ENCODE results near the gene ARHGAP1.

Gene ARHGAP1

DNA sequence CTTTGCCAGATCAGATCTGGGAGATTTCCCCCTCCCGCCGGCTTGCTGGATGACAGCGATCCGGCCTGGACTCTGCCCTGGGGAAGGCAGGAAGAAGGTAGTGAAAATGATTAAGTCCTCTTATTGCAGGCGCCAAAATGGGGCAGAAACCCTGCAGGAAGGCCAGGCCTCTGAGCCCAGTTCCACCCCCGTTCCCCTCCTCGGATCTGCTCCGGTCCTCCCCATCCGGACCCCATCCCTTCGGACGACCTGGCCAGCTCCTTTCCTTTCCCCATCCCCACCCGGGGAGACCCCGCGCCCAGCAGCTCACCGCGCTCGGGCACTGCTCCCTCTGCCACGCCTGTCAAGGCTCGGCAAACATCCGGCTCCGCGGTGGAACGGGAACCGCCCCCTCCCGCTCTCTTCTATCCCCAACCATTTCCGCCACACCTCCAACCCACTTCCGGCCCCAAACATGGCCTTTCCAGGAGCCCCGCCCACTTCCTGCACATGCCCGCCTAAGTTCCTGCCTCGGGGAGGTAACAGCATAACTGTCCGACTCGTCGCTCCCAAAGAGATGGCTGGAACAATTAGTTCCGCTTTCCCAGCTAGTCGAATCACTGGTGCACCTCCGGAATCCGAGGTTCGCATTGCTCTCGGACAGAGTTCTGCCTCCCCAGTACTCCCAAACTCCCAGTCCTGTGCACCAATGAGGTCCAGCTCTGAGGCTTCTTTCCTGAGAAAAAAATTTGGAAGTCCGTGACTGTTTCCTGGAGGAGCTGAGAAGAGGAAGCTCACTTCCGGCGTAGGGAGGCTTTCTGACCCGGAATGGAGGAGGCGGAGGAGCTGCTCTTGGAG, at the start of gene ARHGAP1, which contains the start of gene ZNF408:
Gene ARHGAP1 (minus strand): TSS at position 379 of the 837 bp plus-strand sequence. CDS start 4,512 bp downstream, outside the sequence.
Gene ZNF408 (plus strand): TSS at position 791 of the 837 bp plus-strand sequence. CDS start 17 bp downstream, at position 808.
- DNase-seq = peak; percentile 99

DNA sequence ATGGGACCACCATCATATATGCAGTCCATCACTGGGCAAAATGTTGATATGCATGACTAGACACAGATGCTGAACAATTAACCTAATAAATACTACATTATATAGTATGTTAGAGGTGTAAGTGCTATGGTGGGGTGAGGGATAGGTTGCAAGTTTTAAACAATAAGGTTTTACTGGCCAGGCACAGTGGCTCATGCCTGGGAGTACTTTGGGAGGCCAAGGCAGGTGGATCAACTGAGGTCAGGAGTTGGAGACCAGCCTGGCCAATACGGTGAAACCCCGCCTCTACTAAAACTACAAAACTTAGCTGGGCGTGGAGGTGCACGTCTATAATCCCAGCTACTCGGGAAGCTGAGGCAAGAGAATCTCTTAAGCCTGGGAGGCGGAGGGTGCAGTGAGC, 46.7 kb upstream of the ARHGAP1 start:
- DNase-seq = no peak

DNA sequence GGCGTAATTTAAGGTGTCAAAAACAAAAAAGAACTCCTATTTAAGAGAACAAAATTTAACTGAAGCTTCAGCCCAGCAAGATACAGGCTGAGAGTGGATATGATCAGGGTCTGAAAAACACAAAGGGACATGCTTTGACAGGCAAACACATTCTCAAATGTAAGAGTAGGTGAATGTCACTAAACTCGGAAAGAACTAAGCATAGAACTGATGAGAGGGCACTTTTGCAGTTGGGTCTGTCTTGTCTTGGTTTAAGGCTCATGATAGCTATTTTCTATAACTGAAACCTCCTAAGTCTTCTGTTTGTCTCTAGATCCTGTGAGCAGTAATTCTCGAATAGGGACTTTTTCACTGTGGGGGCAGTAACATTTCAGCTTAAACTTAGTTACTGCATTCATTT, 45.6 kb upstream of the ARHGAP1 start:
- DNase-seq = no peak

DNA sequence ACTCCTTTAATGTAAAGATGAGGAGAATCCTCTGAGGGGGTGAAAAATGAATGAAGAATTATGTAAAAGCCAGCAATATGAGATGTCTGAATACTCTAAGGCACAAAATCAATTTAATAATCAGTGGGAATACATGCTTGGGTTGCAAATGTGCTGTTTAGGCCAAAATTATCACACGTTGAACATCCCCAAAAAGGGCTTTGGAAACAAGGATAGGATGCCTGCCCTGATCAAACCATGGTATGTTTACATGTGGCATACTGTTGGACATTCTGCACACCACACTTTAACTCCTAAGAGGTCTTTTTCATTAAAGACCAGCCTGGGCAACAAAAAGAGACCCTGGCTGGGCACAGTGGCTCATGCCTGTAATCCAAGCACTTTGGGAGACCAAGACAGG, 44.9 kb upstream of the ARHGAP1 start:
- no peak for DNase-seq

DNA sequence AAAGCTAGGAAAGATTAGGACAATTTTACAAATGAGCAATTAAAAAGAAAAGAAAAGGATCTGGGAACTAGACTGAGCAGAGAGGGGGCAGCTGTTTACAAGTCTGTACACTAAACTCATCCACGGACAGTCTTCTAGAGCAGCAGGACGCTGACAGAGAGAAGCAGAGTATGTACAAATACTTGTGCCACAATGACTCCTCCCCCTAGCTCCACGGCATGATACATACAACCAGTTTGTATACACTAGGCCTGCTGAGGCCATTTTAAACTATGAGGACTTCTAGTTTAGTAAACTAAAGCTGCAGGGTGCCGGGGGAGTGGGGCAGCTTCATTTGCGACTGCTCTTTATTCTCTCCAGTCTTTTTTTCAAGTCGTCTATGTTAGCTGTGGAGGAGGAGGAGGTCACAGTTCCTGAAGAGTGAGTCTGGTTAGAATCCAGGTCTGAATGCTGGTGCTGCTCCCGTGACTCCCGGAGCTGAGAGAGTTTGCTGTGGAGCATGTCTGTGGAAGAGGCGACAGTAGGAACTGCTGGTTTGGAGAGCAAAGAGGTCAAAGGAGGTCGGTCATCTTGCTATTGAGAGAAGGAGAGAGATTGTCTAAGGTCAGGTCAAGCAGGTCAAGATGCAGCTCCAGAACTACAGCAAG, 43.4 kb upstream of the ARHGAP1 start:
- no peak for DNase-seq

DNA sequence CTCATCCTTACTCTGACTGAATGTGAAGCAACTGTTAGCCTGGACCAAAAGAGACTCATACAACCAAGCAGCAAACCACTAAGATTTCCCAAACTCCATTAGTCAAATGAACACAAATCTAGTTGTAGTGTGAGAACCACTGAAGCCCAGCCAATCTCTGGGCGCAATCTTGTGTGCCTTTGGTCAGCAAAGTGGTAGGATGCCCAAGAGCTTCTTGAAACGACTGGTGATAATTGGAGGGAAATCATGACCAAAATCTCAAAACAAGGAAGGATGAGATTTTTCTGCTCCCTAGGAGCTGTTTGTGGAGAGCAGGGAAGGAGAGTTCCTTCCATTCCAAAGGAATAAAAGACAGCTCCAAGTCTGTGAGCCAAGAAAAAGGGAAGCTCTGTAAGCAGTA, 42.6 kb upstream of the ARHGAP1 start:
- no peak for DNase-seq

DNA sequence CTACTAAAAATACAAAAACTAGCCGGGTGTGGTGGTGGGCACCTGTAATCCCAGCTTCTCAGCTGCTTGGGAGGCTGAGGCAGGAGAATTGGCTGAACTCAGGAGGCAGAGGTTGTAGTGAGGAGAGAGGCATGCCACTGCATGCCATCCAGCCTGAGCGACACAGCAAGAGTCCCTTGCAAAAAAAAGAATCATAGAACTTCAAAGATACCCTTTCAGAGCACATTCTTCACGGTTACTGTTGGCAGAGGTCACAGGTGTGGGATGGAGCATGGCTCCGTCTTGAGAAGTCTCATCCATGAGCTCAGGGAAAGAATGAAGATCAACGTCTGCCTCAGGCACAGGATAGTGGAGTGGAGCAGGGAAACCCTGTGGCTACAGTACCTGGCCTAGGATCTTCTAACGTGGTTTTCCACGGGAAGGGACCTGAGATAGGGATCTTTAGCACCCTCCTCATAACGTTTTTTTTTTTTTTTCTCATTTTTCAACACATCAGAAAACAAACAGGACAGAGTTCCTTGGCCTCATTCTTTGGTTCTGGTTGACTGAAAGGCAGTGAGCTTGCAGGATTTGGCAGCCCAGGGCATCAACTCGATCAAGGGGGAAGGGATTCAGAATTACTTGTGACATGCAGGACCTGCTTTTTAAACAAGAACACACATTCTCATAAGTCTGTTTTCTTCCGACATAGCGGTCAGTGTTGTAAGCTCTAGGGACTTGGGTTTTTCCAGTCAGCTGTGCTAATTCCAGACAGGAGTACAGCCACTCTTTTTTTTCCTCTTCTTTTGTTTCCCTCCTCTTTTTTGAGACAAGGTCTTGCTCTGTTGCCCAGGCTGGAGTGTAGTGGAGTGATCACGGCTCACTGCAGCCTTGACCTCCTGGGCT, 41.4 kb upstream of the ARHGAP1 start:
- no peak for DNase-seq

DNA sequence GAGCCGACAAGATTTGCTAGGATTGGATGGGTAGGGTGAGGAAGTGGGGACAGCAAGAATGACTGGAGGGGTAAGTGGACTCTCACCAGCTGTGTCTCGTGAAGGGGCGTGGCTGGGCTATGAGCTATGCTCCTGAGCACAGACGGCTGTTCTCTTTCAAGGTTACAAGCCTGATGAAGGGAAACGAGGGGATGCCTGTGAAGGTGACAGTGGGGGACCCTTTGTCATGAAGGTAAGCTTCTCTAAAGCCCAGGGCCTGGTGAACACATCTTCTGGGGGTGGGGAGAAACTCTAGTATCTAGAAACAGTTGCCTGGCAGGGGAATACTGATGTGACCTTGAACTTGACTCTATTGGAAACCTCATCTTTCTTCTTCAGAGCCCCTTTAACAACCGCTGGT, 38.5 kb upstream of the ARHGAP1 start:
- DNase-seq = no peak

DNA sequence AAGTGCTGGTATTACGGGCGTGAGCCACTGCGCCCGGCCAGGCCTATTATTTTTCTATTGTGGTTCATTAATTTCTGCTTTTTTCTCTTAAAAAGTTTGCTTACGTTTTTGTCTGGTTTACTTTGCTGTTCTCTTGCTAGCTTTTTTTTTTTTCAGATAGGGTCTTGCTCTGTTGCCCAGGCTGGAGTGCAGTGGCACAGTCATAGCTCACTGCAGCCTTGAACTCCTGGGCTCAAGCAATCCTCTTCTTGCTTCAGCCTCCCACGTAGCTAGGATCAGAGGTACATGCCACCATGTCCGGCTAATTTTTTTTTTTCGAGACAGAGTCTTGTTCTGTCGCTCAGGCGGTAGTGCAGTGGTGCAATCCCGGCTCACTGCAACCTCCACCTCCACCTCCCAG, 37.3 kb upstream of the ARHGAP1 start:
- no peak for DNase-seq

DNA sequence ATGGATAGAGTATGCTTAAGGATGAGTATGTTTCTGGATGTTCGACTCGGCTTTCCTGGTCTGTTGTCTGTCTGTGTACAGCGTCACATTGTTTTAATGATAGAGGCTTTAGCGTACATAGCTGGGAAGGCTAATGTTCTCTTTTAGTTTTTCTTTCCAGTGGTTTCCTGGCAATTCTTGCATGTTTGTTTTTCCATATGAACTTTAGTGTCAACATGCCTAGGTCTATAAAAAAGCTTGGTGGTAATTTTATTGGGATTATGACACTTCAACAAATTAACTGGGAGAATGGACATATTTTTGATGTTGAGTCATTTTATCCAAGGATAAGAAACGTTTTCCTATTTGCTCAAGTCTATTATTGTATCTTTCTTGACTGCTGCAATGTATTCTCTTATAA, 36.2 kb upstream of the ARHGAP1 start:
- no peak for DNase-seq

DNA sequence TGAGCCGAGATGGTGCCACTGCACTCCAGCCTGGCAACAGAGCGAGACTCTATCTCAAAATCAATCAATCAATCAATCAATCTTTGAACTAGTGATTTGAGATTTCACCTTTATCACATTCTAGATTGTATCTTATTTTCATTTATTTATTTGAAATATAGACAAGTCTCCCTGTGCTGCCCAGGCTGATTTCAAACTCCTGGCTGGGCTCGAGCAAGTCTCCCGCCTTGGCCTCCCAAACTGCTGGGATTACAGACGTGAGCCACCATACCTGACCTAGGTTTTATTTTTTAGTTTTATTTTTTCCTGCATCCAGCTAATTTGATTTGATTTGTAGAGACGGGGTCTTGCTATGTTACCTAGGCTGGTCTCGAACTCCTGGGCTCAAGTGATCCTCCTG, 35.7 kb upstream of the ARHGAP1 start:
- no peak for DNase-seq

DNA sequence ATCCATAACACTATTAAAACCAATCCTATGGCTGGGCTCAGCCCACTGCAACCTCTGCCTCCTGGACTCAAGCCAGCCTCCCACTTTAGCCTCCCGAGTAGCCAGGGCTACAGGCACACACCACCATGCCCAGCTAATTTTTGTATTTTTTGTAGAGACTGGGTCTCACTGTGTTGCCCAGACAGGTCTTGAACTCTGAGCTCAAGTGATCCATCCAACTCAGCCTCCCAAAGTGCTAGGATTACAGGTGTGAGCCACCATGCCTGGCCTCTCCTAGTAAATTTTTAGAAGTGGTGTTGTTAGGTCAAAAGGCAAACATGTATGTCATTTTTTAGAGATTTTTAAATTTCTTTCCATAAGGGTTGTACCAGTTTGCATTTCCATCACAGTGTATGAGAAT, 32.8 kb upstream of the ARHGAP1 start:
- no peak for DNase-seq

DNA sequence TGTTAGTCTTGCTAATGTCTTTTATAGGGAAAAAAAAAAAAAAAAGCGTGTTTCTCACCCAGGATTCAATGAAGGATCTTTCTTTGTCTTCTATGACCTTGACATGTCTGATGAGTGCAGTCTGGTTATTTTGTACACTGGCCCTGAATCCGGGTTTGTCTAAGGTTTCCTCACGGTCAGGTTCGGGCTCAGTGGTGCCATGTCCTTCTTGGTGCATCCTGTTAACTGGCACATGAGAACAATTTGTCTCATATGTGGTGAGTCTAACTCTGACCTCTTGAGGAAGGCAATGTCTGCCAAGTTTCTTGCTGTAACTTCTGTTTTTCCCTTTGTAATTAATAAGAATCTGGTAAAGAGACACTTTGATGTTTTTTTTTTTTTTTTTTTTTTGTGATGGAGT, 31.1 kb upstream of the ARHGAP1 start:
- DNase-seq = no peak

DNA sequence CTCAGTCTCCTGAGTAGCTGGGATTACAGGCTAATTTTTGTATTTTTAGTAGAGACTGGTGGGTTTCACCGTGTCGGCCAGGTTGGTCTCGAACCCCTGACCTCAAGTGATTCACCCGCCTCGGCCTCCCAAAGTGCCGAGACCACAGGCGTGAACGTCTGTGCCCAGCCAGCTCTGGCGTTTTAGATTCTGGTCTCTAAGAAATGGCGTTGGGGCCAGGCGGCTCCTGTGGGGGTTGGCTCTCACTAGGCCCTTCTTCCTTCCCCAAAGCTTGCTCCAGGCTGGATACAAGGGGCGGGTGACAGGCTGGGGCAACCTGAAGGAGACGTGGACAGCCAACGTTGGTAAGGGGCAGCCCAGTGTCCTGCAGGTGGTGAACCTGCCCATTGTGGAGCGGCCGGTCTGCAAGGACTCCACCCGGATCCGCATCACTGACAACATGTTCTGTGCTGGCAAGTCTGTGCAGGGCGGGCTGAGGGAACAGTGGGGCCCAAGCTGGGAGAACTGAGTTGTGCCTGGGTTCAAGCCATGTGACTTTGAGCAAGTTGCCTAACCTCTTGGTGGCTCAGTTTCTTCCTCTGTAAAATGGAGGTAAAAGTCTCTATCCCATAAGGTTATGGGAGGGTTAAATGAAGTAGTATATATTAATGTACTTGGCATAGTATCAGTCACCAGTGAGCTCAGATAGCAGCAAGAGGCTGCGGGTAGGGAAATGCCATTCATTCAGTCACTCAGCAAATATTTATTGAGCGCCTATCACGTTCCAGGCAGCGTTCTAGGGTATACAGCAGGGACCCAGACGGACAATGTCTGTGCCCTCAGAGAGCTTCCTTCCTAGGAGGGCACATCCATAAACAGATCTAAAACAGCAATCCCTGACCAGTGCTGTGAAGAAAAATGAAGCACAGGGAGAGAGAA, 28.9 kb upstream of the ARHGAP1 start:
- no peak for DNase-seq

DNA sequence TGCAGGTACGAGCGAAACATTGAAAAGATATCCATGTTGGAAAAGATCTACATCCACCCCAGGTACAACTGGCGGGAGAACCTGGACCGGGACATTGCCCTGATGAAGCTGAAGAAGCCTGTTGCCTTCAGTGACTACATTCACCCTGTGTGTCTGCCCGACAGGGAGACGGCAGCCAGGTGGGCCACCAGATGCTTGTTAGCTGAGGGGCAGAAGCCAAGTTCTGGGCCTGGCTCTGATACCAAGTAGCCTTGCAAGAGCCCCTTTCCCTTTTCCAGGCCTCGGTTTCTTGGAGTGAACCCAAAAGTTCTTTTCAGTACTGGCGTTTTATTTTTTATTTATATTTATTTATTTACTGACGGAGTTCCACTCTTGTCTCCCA, 28.2 kb upstream of the ARHGAP1 start:
- no peak for DNase-seq

DNA sequence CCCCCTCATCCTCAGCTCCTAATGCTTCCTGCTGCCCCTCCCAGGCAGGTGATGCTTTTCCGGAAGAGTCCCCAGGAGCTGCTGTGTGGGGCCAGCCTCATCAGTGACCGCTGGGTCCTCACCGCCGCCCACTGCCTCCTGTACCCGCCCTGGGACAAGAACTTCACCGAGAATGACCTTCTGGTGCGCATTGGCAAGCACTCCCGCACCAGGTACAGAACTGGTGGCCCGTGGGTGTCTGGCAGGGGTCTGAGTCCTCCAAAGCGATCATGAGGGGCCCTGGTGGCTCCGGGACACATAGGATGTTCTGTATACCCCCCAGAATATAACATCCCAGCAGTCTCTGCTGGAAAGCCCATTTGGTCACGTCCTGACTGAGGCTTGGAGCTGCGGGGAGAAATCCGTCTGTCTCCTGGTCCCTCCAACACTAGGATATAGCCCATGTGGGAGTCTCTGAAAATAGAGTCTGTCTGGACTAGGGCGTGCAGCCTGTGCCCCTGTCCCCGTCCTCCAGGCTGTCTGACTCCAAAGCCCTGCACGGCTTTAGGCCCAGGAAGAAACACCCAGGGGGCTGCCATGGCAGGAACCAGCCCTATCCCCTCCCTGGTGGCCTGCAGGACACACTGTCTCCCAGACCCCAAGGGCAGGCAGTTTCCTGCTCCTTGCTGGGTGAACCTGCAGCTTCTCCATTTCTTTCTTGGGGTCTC, 27.7 kb upstream of the ARHGAP1 start:
- no peak for DNase-seq

DNA sequence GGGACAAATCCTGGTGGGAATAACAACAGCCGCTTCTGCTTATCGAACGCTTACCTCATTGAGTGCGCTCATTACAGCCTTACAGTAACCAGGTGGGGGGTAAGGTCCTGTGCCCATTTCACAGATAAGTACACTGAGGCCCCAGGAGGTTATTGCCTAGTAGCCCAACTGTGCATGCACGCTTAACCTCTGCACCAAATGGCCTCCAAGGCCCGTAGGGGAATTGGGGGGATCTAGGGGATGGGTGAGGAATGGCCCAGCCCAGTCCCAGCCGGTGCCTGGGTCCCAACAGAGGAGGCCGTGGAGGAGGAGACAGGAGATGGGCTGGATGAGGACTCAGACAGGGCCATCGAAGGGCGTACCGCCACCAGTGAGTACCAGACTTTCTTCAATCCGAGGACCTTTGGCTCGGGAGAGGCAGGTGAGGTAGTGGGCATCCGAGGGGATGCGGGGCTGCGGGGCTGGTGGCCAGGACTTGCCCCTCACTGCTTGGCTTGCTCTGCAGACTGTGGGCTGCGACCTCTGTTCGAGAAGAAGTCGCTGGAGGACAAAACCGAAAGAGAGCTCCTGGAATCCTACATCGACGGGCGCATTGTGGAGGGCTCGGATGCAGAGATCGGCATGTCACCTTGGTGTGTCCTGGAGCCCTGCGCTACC, 25.9 kb upstream of the ARHGAP1 start:
- DNase-seq = no peak

DNA sequence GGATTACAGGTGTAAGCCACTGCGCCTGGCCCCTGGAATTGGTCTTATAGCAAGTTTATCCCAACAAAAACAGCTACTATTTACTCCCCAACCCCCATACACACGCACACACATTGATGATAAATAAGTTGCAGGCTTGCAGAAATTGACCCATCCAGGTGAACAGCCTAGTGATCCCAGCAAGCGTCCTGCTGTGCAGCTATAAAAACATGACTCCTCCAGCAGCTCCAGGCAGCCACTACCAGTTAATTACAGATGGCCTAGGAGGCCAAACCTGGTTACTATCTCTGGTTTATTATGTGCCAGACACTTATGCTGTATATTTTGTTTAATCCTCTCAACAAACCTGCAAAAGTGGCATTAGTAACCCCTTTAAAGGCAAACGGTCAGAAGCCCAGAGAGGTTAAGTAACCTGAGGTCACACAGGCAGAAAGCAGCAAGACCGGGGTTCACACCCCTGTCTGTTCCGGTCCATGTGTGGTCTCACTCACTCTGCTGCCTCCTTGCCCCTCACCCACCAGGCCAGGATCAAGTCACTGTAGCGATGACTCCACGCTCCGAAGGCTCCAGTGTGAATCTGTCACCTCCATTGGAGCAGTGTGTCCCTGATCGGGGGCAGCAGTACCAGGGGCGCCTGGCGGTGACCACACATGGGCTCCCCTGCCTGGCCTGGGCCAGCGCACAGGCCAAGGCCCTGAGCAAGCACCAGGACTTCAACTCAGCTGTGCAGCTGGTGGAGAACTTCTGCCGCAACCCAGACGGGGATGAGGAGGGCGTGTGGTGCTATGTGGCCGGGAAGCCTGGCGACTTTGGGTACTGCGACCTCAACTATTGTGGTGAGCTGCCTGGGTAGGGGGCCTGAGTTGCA, 25.2 kb upstream of the ARHGAP1 start:
- no peak for DNase-seq

DNA sequence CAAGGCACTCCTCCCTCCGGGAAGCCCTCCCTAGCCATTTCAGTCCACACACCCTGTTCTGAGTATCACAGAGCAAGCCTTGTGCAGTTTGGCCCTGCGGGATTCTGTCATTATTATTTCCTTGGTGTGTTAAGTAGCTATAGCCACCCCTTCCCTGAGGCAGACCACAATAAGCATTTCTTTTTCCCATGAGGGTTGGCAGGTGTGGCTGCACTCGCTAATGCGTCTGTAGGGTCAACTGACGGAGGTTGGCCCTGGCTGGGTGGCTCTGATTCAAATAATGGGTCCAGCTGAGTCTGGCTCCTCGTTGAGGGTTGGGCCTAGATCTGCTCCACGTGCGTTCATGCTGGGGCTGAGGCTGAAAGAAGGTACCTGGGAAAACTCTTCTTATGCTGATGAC, 23.7 kb upstream of the ARHGAP1 start:
- DNase-seq = no peak

DNA sequence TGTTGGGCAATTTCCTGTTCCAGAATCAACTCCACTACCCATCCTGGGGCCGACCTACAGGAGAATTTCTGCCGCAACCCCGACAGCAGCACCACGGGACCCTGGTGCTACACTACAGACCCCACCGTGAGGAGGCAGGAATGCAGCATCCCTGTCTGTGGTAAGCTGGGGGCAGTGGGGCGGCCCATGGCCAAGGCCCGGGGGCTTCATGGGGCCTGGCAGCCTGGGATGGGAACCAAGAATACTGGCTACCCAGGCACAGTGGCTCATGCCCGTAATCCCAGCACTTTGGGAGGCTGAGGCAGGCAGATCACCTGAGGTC, 22.9 kb upstream of the ARHGAP1 start:
- DNase-seq = no peak

Measured in CD4-positive, alpha-beta T cell treated with Interleukin-10 for 1 hour (primary cell).